DMS114 treated with DMSO at 0.1 percent for 48 hours (cell line): Measurements from ENCODE around the gene ZC3H18.

Experiments
- DNase-seq: peaks from one replicate; lab custom pipeline; 2025; ENCODE audit not compliant: unreplicated experiment; lab: John Stamatoyannopoulos, UW

ZC3H18 gene

GRCh38 chr16:88578446-88579313, 8.5 kb downstream of the ZC3H18 start:
- no peak for DNase-seq

- DNase-seq = no peak
Measured at GRCh38 chr16:88580371-88580770, 10.2 kb downstream of the ZC3H18 start.

- no peak for DNase-seq
Measured at GRCh38 chr16:88581033-88581432, 10.8 kb downstream of the ZC3H18 start.

GRCh38 chr16:88582912-88583575, 12.8 kb downstream of the ZC3H18 start:
- no peak for DNase-seq

GRCh38 chr16:88584676-88585075, 14.5 kb downstream of the ZC3H18 start:
- no peak for DNase-seq

GRCh38 chr16:88585269-88585668, 15.1 kb downstream of the ZC3H18 start:
- no peak for DNase-seq

GRCh38 chr16:88585927-88586581, 15.9 kb downstream of the ZC3H18 start:
- no peak for DNase-seq

- no peak for DNase-seq
Measured at GRCh38 chr16:88588148-88588547, 17.9 kb downstream of the ZC3H18 start.

- DNase-seq = no peak
Measured at GRCh38 chr16:88588754-88589153, 18.6 kb downstream of the ZC3H18 start.

GRCh38 chr16:88589441-88589840, 19.2 kb downstream of the ZC3H18 start:
- no peak for DNase-seq

GRCh38 chr16:88591577-88592021, 21.4 kb downstream of the ZC3H18 start:
- DNase-seq = no peak

- DNase-seq = no peak
Measured at GRCh38 chr16:88593061-88593460, 22.9 kb downstream of the ZC3H18 start.

GRCh38 chr16:88593489-88593888, 23.3 kb downstream of the ZC3H18 start:
- DNase-seq = no peak

GRCh38 chr16:88593910-88594309, 23.7 kb downstream of the ZC3H18 start:
- DNase-seq = no peak

- DNase-seq = no peak
Measured at GRCh38 chr16:88595101-88595500, 24.9 kb downstream of the ZC3H18 start.

GRCh38 chr16:88595921-88596320, 25.7 kb downstream of the ZC3H18 start:
- DNase-seq = no peak

GRCh38 chr16:88596483-88596882, 26.3 kb downstream of the ZC3H18 start:
- no peak for DNase-seq

- DNase-seq = no peak
Measured at GRCh38 chr16:88597856-88598491, 27.8 kb downstream of the ZC3H18 start.

GRCh38 chr16:88599092-88599733, 29.0 kb downstream of the ZC3H18 start:
- no peak for DNase-seq

- no peak for DNase-seq
Measured at GRCh38 chr16:88599825-88600538, 29.8 kb downstream of the ZC3H18 start.
